Measurements from ENCODE around the gene PLA2G4D. TPM values are rescaled to one million over a fixed set of nuclear protein-coding genes. Genes with fewer than 3 reads are reported as not detected.

PLA2G4D gene
- total and polyA plus RNA-seq, 2 experiments from 2014 or later: 0.07 to 0.15 TPM

DNA sequence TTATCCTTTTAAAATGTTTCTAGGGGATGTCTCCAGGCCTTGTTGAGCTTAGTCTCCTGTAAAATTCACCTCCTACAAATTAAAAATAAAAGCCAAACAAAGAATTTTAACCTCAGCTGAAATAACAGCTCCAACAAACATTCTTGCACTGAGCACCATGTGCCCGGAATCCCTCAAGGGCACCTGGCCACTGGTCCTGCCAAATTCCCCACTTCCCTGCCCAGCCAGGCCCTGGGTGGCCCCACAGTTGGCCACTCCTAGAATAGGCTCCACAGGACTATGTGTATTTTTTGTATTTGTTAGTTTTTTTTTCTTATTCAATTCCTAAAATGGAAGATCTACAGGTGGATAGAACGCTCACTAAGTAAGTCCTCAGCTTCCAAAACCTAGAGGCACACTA is 40.4 kb downstream of the PLA2G4D start:
- Mint-ChIP-seq H3K4me1 (peaks cover 19% of the 10 kb centered on the region), H3K9me3 (no peaks in the 10 kb centered on the region), H3K4me3 (no peak overlapping the region), H3K27ac (no peak overlapping the region), H3K27me3 (ENCODE audit: insufficient read depth, low read depth, poor library complexity) (peaks cover 6% of the 10 kb centered on the region), H3K36me3 (ENCODE audit: low read depth) (no peaks in the 10 kb centered on the region)
- H3K27me3 ChIP-seq (ENCODE audit: insufficient read depth): no peaks in the 10 kb centered on the region
- H3K9me2 ChIP-seq (ENCODE audit: insufficient read depth): no peaks in the 10 kb centered on the region
- no peak overlapping the region for H3K4me3 ChIP-seq
- H3K4me1 ChIP-seq (ENCODE audit: insufficient read depth): no peaks in the 10 kb centered on the region
- TF ChIP-seq, protein P1, sequence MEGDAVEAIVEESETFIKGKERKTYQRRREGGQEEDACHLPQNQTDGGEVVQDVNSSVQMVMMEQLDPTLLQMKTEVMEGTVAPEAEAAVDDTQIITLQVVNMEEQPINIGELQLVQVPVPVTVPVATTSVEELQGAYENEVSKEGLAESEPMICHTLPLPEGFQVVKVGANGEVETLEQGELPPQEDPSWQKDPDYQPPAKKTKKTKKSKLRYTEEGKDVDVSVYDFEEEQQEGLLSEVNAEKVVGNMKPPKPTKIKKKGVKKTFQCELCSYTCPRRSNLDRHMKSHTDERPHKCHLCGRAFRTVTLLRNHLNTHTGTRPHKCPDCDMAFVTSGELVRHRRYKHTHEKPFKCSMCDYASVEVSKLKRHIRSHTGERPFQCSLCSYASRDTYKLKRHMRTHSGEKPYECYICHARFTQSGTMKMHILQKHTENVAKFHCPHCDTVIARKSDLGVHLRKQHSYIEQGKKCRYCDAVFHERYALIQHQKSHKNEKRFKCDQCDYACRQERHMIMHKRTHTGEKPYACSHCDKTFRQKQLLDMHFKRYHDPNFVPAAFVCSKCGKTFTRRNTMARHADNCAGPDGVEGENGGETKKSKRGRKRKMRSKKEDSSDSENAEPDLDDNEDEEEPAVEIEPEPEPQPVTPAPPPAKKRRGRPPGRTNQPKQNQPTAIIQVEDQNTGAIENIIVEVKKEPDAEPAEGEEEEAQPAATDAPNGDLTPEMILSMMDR (conservative IDR thresholded peaks at IDR 0.05; ENCODE audit: low read depth in 2 of 2): no peak
- no peak for TF ChIP-seq ZNF114 (CRISPR knock-in tag; IDR thresholded peaks at IDR 0.05)
- no peak for TF ChIP-seq JUNB (IDR thresholded peaks at IDR 0.05; ENCODE audit: unreplicated experiment)
- TF ChIP-seq, protein P2, sequence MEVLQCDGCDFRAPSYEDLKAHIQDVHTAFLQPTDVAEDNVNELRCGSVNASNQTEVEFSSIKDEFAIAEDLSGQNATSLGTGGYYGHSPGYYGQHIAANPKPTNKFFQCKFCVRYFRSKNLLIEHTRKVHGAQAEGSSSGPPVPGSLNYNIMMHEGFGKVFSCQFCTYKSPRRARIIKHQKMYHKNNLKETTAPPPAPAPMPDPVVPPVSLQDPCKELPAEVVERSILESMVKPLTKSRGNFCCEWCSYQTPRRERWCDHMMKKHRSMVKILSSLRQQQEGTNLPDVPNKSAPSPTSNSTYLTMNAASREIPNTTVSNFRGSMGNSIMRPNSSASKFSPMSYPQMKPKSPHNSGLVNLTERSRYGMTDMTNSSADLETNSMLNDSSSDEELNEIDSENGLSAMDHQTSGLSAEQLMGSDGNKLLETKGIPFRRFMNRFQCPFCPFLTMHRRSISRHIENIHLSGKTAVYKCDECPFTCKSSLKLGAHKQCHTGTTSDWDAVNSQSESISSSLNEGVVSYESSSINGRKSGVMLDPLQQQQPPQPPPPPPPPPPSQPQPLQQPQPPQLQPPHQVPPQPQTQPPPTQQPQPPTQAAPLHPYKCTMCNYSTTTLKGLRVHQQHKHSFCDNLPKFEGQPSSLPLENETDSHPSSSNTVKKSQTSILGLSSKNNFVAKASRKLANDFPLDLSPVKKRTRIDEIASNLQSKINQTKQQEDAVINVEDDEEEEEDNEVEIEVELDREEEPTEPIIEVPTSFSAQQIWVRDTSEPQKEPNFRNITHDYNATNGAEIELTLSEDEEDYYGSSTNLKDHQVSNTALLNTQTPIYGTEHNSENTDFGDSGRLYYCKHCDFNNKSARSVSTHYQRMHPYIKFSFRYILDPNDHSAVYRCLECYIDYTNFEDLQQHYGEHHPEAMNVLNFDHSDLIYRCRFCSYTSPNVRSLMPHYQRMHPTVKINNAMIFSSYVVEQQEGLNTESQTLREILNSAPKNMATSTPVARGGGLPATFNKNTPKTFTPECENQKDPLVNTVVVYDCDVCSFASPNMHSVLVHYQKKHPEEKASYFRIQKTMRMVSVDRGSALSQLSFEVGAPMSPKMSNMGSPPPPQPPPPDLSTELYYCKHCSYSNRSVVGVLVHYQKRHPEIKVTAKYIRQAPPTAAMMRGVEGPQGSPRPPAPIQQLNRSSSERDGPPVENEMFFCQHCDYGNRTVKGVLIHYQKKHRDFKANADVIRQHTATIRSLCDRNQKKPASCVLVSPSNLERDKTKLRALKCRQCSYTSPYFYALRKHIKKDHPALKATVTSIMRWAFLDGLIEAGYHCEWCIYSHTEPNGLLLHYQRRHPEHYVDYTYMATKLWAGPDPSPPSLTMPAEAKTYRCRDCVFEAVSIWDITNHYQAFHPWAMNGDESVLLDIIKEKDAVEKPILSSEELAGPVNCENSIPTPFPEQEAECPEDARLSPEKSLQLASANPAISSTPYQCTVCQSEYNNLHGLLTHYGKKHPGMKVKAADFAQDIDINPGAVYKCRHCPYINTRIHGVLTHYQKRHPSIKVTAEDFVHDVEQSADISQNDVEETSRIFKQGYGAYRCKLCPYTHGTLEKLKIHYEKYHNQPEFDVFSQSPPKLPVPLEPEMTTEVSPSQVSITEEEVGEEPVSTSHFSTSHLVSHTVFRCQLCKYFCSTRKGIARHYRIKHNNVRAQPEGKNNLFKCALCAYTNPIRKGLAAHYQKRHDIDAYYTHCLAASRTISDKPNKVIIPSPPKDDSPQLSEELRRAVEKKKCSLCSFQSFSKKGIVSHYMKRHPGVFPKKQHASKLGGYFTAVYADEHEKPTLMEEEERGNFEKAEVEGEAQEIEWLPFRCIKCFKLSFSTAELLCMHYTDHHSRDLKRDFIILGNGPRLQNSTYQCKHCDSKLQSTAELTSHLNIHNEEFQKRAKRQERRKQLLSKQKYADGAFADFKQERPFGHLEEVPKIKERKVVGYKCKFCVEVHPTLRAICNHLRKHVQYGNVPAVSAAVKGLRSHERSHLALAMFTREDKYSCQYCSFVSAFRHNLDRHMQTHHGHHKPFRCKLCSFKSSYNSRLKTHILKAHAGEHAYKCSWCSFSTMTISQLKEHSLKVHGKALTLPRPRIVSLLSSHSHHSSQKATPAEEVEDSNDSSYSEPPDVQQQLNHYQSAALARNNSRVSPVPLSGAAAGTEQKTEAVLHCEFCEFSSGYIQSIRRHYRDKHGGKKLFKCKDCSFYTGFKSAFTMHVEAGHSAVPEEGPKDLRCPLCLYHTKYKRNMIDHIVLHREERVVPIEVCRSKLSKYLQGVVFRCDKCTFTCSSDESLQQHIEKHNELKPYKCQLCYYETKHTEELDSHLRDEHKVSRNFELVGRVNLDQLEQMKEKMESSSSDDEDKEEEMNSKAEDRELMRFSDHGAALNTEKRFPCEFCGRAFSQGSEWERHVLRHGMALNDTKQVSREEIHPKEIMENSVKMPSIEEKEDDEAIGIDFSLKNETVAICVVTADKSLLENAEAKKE (CRISPR knock-in tag; IDR thresholded peaks at IDR 0.05): no peak
- TF ChIP-seq CREB1 (CRISPR knock-in tag; IDR thresholded peaks at IDR 0.05; ENCODE audit: low read depth): no peak
- TF ChIP-seq, protein P3, sequence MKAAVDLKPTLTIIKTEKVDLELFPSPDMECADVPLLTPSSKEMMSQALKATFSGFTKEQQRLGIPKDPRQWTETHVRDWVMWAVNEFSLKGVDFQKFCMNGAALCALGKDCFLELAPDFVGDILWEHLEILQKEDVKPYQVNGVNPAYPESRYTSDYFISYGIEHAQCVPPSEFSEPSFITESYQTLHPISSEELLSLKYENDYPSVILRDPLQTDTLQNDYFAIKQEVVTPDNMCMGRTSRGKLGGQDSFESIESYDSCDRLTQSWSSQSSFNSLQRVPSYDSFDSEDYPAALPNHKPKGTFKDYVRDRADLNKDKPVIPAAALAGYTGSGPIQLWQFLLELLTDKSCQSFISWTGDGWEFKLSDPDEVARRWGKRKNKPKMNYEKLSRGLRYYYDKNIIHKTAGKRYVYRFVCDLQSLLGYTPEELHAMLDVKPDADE (IDR thresholded peaks at IDR 0.05): no peak
- TF ChIP-seq EZH2phosphoT487 (IDR thresholded peaks at IDR 0.05; ENCODE audit: unreplicated experiment): no peak
- TF ChIP-seq EZH2 (IDR thresholded peaks at IDR 0.05; ENCODE audit: low read depth, unreplicated experiment): no peak
- TF ChIP-seq, protein P4, sequence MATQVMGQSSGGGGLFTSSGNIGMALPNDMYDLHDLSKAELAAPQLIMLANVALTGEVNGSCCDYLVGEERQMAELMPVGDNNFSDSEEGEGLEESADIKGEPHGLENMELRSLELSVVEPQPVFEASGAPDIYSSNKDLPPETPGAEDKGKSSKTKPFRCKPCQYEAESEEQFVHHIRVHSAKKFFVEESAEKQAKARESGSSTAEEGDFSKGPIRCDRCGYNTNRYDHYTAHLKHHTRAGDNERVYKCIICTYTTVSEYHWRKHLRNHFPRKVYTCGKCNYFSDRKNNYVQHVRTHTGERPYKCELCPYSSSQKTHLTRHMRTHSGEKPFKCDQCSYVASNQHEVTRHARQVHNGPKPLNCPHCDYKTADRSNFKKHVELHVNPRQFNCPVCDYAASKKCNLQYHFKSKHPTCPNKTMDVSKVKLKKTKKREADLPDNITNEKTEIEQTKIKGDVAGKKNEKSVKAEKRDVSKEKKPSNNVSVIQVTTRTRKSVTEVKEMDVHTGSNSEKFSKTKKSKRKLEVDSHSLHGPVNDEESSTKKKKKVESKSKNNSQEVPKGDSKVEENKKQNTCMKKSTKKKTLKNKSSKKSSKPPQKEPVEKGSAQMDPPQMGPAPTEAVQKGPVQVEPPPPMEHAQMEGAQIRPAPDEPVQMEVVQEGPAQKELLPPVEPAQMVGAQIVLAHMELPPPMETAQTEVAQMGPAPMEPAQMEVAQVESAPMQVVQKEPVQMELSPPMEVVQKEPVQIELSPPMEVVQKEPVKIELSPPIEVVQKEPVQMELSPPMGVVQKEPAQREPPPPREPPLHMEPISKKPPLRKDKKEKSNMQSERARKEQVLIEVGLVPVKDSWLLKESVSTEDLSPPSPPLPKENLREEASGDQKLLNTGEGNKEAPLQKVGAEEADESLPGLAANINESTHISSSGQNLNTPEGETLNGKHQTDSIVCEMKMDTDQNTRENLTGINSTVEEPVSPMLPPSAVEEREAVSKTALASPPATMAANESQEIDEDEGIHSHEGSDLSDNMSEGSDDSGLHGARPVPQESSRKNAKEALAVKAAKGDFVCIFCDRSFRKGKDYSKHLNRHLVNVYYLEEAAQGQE (IDR thresholded peaks at IDR 0.05; ENCODE audit: unreplicated experiment): no peak
- TF ChIP-seq STAT1 (IDR thresholded peaks at IDR 0.05; ENCODE audit: unreplicated experiment): no peak
- no peak for TF ChIP-seq POLR2AphosphoS5 (IDR thresholded peaks at IDR 0.05; ENCODE audit: low read depth)
- TF ChIP-seq ZNF331 (CRISPR knock-in tag; IDR thresholded peaks at IDR 0.05; ENCODE audit: low read depth): no peak
- no peak for TF ChIP-seq NANOG (IDR thresholded peaks at IDR 0.05; ENCODE audit: borderline replicate concordance)
- ATAC-seq: no peak
- H3K27ac ChIP-seq (ENCODE audit: low read depth): no peak overlapping the region
- no peaks in the 10 kb centered on the region for H3F3A ChIP-seq (replicated peaks; ENCODE audit: low read depth)
- no peak overlapping the region for H3K4me2 ChIP-seq
- no peaks in the 10 kb centered on the region for H3K36me3 ChIP-seq (ENCODE audit: insufficient read depth)
- no peaks in the 10 kb centered on the region for H4K20me1 ChIP-seq (replicated peaks; ENCODE audit: insufficient read depth)
- H2AFZ ChIP-seq: no peak overlapping the region
- H3K79me2 ChIP-seq (replicated peaks; ENCODE audit: insufficient read depth): no peaks in the 10 kb centered on the region
- no peak for DNase-seq (ENCODE audit: low spot score)
